GM19324 (cell line): ENCODE measurements around the gene STK39.

Experiments used
- ATAC-seq: cut with Tn5 transposase; IDR thresholded peaks from one replicate; pipeline ENCODE4 v1.9.1; 2021; ENCODE audit warnings: mild to moderate bottlenecking, moderate library complexity; ENCODE audit not compliant: unreplicated experiment, low FRiP score

STK39 gene

DNA sequence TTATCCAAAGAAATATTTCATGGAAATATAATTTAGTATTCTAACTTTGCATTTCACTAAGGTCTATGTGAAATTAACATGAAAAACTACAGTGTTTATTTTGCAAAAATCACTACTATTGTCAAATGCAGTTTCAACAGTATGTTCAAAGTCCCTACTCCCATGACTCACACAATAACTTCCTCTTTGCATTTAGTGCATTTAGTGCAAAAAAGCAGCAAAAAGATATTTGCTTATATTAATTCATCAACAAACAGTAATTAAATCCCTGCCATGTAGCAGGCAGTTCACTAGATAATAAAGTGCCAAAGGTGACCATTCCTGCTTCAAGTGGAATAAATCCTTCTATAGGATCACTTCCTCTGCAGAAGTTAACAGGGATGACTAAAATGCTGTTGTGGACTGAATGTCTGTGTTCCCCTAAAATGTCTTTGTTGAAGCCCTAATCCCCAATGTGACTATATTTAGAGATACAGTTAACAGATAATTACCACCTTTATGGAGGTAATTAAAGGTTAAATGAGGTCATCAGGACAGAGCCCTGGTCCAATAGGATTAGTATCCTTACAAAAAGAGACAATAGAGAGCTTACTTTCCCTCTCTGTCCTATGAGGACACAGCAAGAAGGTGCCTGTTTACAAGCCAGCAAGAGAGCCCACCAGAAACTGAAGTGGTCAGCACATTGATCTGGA lies 61.7 kb downstream of the STK39 start:
- ATAC-seq: no peak

DNA sequence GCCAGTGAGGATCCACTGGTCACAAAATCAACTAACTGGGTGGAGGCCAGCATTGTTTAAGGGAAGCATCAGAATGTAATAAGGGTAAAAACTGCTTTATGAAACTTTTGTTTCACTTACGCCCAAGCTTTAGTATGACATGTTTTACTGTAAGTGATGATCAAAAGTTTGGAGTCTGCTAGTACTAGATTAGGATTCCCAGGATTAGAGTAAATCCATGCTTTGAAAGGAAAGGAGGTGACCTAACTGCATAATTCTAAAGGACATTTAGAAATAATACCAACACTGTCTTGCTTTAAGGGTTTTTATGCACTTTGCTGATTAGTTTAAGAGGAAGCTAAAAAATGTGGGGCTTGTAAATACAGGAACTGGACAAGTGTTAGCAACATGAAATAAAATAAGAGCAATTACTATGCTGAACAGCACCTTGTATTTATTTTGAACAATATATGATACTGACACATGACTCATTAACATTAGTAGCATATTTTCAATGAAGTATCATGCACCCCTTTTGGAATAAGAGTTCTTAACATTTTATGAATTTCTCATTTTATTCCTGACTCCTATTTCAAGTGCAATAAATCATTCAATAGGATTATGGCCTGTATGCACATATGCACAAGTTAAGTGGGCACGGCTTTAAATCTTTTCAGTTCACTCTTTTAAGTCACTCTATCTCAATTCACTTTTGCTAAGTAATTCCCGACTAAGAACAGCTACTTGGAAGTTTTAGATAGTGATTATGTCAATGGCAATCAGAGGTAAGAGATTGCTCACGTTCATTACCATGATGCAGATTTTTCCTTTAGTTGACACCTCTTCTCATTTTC lies 62.5 kb downstream of the STK39 start:
- no peak for ATAC-seq

DNA sequence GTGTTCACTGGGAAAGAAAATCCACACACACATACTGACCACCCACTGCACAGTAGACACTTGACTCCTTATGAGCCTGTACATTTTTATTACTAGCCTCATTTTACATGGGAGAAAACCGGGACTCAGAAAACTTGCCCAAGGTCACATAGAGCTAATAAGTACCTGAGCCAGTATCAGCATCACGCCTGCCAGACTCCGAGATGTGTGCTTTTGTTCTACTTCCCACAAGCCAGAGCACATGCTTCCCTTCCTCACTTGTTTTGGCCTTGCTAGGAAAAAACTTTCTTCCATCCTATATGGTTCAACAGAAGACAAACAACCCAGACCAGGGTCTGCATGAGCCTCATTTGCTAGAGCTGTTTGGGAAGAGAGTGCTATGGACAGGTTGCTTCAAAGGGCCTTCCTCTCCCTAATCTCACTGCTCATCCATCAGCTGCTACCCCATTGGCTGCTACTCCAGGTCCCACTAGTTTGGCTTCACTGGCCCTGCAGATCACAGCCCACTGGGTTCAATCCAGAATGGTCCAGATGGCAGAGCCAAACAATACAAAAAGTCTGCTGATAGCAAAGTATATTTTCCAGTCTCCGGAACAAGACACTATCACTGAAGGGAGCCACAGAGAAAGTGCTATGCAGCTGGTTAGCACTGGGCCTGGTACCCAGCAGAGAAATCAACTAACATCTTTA lies 63.9 kb downstream of the STK39 start:
- ATAC-seq: no peak

DNA sequence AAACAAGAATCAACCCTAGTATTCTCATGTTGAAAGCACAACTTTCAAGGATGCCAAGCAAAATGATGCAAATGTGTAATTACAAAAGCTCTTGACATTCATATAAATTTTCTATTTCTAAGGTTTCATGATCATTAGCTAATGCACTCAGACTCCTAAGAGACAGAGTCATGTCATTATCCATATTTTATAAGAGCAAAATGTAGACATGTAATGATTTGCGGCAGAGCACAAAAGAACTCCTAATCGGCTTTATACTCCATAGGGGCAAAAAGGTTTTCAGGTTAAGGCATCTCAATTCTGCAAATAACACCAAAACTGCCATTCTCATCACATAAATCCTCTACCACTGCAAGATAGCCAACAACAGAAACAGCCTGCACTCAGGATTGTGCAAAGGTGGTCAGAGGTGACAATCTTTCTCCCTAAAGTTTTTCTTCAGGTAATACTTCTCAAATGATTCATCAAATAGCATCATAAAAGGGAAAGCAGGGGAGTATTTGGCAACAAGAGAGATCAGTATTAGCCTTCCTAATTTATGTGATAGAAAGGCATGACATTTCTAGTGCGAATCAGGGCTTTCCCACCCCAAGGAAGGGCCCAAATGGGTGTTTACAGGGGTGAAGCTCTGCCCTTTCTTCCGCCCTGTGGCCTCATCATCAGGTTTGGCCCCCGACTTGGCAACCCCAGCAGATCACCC lies 64.7 kb downstream of the STK39 start:
- no peak for ATAC-seq

DNA sequence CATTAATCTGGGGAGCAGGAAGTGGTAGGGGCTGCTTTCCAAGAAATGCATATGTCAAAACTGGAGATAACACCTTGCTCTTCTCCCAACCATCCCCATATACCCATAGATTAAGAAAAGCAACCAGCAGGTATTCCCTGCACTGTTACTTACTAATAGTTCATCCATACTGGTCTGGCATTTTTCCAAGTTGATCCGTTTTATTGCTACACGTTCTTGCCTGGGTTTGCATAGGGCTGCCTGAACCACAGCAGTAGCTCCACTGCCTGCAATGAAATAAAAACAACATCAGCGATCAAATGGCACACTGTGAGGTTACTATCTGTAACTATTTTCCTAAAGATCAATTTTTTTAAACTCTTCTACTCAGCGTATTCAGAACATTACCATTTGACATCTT lies 65.6 kb downstream of the STK39 start:
- no peak for ATAC-seq

DNA sequence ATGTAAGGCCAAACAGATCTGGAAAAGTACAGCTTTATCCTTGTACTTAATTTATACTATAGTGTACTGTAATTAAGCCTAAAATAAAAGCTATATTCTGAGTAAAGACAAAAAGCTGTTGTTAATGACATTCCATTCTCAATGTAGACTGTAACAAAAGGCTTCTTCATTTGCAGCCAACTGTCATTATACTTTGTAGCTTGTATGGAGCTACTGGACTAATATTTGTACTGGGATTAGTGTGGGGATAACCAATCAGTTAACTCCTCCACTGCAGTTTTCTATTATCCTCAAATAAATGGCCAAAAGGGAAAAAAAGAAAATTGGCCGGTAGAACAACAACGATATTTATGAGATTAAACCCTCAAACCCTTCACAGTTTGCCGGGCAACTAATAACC lies 66.5 kb downstream of the STK39 start:
- ATAC-seq: no peak

DNA sequence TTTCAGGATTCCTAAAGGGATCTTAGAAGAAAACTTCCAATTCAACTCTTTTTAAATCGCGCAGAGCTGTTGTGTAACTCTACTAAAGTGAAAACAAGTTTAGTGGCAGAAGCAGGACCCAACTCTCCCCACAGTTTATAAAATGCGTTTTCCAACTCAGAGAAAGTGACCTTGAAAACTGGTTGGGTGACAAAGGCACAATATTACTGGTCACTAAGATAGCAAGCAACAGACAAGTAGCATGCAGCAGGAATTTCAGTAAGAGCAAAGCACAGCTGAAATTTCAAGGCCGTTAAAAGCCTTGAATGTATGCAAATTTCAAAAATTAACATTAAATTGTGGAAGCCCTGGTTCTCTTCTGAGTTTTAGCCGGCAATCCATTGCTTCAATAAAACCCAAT lies 66.9 kb downstream of the STK39 start:
- no peak for ATAC-seq

DNA sequence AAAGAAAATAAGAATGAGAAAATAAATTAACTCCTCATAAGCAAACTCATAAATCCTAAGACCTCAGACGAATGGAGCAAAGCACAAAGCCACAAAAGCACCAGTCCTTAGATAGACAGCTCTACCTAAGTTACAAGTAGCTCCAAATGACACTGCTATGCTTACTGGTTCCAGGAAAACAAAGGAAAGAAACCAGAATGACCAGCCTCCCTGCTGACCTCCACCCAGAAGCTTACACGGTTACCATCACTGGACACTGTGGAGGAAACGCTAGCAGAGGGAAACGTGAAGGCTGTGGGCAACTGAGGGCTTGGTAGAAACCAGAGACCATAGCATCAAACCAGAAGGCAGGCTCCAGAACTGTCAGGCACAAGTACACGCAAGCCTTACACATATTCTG lies 67.8 kb downstream of the STK39 start:
- no peak for ATAC-seq

DNA sequence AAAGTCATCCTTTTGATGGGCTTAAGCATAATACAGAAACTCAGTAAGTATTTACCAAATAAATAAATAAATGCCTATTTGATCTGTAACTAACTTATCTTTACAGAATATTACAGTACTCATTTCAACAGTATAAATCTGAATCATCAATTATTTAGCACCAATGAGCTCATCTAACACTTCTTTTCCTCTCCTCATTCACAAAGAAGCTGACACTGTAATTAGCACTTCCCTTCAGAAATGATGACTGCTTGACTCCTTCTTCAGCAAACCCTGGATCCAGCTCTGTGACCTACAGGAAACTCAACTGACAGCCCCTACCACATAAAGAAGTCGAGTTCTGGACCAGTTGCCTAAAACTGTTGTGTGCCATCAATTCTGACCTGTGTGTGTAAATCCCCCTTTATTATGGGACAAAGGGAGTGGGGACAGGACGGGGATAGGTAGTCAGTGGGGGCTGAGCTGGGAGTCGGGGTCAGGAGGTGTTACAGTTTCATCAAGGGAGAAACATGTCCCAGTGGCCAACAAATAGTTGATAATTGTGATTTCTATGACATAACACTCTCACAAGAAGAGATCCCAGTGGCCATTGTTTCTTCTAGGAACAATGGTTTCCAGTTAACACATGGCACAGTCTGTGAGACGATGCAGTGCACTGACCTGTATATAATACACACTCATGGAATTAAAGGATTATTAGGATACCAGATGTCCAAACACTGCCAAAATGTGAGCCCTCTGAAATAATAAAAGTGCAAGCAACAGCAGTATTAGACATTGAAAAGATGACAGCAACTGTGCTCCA lies 68.7 kb downstream of the STK39 start:
- no peak for ATAC-seq

DNA sequence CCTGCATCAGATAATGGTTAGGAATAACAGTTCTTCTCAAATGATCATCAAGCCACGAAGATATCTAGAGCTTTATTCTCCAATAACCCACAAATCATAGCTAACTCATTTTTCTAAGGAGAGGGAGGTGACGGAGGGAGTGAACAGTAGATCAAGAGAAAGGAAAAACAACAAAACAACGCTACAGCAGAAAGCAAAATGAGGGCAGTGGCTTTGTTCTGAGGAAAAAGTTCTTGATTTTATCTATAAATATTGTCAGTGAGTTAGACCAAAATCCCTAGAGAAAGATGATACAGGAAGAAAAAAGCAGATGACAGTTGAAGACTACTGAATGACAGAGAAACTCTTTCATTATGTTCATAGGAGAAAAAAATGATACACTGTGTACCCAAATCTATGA lies 71.0 kb downstream of the STK39 start:
- ATAC-seq: no peak

DNA sequence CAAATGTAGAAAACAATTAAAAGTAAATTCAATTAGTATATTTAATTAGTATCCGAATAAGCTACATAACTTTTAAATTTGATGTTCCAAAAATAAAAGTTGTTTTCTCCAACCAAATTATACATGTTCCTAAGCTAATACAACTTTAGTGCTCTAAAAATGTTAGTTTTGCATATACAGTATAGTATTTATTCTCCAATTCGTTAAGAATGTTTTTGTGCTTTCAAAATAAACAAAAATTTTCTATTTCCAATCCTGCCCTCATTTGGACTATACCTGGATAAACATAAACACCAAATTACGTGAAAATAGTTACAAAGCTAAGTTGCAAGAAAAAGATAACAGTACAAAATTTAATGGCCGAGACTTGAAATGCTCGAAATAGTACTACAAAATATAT lies 71.9 kb downstream of the STK39 start:
- ATAC-seq: no peak

DNA sequence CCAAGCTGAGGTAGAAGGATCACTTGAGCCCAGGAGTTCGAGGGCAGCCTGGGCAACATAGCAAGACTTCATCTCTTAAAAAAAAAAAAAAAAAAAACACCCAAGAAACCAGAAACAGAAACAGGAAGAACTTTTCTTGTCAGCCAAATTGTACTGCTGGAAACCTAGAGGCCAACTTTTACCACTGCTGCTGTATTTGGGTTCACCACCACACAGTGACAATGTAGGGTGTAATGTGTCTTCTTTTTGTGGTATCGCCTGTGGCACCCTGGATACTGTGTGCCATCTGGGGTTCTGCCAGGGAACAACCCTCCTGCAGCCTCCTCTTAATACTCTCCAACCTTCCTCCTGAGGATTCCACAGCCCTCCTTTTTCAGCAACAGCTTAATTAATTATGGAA lies 72.6 kb downstream of the STK39 start:
- no peak for ATAC-seq

DNA sequence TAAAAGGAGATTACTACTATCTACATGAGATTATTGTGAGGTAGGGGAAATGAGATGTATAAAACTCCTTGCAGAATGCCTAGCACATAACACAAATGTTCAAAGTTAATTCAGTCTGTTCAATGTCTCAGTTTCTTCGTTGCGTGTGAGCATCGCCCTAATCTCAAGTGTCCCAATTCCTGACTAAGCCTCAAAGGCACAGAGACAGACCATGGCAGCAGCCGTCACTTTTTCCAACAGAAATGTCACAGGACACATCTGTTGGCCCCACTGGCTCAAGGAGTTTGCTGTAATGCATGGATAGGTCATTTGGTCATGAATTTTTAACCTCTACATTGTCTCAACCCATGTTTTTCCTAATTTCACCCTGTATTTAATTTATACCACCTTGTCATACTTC lies 75.3 kb downstream of the STK39 start:
- ATAC-seq: no peak

DNA sequence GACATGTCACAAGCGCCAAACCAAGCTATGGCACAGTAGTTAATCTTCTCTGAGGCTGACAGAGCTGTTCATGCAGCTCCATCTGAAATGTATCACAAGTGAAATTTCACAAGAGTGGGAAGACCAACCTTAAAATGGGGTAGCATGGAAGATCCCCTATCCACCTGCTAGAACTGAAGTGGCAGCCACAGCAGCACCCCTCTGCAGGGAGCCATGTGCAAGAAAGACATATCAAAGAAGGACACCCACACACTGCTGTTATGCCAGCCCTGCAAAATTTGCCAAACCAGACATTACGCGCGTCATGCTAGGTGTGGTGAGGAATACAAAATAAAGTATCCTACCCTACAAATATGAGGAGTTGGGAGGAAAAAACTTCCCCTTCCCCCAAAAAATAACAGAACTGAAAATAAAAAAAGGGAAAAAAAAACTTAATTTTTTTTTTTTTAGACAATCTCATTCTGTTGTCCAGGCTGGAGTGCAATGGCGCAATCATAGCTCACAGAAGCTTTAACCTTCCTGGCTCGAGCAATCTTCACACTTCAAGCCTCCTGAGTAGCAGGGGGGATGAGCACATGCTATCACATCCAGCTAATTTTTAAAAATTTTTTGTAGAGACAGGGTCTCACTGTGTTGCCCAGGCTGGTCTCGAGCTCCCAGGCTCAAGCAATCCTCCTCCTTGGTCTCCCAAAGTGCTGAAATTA lies 76.2 kb downstream of the STK39 start:
- ATAC-seq: no peak

DNA sequence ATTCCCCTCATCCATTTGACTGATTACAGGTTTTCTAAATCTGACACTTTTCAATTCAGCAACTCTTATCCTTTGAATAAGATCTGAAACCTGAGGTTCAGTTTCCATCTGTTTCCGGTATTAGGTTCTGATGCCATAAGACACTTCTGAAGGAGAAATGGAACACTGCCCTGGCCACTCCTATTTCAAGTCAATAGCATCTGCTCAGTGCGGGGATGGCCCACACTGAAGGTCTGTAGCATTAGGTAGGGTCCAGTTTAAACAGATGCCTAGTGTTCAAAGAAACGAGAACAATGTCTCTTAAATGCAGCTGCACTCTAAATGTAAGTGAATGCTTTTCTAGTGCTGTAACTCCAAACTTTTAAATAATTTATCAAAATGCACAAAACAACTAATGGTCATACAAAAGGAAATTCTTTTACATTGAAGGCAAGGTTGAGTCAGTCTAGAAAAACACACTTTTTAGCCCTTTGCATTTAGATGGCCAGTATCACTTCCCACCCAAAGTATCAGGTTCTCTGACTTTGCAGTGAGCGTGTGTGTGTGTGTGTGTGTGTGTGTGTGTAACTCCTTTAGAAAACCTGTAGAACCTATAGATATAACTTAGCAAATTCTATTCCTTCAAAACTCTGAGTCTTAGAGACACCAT lies 78.2 kb downstream of the STK39 start:
- no peak for ATAC-seq

DNA sequence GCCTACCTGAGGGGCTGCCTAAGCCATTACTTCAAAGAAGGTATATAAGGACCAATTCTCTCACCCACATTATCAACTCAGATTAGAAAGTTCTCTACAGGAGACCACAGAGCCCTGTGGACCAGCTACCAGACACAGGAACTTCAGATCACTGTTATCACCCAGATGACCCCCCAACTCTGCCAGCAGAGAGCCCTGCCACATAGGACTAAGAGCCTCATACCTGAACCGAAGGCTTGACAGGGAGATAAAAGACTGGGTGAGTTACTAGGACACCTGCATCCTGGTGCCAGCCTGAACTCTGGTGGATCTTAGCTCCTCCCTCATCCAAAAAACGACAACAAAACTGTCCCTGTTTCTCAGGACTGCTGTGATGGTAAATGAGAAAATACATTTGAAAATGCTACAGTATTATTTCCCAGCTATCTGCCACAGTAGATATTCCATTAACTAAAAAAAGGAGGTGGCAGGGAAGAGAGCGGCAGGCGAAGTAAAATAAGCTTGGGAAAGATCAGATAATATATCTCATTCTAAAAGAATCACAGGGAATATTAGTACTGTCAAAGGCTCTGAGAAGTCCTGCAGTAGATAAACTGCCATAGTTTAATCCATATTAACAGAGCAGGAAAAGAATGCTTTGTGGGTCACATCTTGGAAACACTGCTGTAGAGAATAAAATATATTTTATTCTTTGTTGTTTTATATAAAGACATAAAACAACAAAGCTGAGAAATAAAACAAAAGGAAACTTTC lies 79.7 kb downstream of the STK39 start:
- ATAC-seq: no peak

DNA sequence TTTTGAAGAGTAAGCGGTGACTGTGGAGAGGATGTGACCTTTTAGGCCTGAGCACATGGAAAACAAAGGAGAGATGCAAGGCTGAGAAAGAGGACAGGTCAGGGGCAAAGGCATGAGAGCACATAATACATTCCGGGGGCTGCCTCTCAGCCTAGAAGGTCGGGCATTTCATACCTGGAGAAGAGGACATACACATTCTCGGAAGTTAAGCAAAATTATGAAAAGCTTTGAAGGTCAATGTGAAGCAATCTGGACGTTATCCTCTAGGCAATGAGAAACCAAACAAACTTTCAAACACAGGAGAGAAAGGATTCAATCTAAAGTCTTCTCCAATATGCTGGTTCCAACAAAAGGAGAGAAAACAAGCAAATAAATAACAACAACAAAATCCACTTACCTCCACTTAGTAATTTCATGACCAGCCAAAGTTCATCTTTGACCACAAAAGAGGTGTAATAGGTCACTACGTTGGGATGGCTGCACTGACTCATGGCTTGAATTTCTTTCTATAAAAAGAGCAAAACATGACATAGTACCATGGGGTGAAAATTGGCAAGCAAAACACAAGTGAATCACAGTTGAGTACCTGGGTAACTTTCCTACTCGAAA lies 80.4 kb downstream of the STK39 start:
- ATAC-seq: no peak
